NCI-H1436 (cell line): Measurements from ENCODE around the gene LRMDA.
"Not testable (repeated sequence)": the region's sequence is repeated elsewhere in the genome, so short reads cannot be mapped to it uniquely, and the experiment has no call there.

Experiments
- DNase-seq: peaks from one replicate; lab custom pipeline; 2025; lab: John Stamatoyannopoulos, UW

Gene LRMDA

DNA sequence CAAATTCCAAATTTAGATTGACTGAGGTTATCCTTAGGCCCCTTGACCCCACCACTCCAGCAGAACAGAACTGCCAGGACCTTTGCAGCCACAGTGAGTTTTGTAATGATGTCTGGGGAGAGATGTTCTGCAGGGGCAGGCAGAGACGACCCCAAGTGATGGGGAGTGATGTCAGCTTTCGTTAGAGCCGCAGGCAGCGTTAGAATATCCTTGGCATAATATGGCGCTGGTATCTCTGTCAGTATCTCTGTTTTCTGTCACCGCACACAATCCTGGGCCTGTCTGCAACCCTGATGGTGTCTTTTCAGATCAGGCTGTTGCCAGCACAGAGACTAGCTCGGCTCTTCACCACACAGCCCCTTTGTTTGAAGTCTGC is 1122.6 kb downstream of the LRMDA start:
- no peak for DNase-seq

DNA sequence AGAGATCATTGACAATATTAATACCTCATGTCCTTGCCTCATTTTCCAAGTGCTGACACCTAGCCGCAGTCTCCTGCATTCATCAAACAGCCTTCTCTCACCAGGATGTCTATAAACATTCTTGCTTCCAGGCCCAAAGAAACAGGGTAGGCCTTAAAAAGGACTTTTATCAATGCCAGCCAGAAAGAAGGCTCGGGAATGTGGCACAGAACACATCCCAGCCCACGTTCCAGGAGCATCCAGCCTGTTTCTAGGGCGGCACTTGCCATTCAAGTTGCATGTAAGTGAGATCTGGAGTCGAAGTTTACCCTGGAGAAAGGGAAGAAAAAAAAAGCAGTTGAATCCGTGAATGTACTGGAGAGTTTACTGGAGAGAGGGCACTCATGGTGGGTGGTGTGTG is 1123.1 kb downstream of the LRMDA start:
- DNase-seq: no peak

DNA sequence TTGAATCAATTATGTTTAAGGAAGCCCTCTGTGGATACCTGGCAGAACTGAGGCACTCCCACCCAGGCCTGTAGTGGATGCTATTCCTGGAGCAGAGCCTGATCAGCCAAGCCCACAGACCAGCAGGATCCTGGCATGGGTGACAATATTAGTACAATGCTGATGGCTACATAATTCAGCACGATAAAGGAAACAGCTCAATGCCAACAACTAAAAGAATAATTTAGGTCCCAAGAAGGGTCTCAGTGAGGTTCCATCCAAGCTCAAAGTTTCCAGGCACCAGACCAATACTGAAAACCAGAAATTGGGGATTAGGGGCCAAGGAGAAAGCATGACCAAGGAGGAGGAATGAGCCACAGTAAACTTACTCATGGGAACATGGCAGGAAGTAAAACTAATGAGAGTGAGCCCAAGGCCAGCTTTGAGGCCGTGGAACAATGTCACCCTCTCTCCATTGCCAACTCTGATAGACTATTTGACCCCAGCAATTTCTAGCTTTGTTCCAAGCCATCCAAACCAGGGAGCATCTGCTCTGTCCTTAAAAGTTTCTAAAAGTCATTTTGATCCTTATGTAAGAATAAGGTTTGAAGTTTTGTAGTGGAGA is 1123.7 kb downstream of the LRMDA start:
- DNase-seq: no peak

DNA sequence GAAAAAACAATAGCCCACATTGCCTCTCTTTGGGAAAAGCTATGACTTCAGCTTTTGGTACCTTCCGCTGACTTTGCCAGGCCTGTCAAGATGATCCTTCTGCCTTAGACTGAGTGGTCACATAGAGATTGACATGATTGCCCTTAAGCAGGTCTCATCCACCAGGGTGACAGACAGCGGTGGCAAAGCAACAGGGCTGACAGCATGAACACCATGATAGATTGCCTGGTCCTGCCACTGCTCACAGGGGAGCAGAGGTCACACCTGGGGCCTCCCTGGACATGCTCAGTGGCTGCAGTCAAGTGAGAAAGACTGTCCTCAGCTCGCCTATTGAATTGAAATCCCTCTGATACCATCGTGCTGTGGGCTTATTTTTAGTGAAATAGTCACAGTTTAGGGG is 1125.9 kb downstream of the LRMDA start:
- DNase-seq: no peak

DNA sequence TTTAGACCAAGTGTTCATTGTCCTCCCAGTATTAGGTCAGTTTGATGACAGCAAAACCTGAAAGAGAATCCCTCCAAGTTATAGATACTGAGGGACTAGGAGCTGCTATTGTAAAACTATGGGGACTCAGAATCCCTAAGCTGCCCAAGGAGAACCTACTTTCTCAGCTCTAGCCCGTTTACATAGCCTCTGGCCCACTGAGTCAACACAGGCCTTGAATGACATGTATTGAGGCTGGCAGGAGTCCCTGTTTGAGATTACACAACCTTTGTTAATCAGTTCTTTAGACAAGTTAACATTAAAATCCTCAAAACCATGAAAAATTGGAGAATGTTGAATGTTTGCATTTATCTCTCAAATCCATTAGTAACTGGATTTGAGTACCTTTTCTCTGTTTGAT is 1127.2 kb downstream of the LRMDA start:
- DNase-seq: no peak

DNA sequence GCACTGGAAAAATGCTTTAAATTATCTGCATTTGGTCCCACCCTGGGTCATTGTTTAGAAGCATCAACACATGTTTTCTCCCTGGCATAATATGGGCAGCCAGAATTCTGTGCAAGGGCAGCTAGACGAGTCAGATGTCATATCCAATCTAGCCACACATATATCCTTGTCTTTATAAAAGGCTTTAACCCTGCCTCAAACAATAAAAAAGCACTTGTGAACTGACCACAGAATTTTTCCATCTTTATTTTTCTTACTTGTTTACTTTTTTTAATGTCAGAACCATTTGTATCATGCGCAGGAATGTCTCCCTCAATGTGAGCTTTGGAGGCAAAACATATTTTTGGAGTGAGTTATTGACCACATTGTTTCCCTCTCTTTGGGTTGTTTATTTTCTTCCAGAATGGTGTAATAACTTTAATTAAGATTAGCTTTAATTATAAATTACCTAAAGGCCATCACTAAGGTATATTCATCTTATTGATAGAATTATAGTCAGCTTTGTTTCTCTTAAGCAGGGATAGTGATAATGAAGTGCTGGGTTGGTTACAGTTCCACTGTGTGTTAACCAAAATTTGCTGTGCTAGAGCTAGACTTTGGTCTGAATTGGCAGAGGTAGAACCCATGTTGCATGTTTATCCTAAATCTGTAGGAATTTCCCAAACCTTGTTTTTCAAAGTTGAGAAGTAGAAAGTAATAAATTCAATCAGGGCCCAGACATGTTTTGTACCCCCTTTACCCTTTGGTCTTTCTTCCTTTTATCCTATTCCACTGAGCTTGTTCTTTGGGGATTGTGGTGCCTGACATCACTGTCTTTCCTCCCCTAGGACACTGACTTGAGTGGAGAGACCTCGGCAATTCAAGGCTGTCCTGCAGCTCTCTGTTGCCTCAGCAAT is 1127.8 kb downstream of the LRMDA start:
- DNase-seq: no peak

DNA sequence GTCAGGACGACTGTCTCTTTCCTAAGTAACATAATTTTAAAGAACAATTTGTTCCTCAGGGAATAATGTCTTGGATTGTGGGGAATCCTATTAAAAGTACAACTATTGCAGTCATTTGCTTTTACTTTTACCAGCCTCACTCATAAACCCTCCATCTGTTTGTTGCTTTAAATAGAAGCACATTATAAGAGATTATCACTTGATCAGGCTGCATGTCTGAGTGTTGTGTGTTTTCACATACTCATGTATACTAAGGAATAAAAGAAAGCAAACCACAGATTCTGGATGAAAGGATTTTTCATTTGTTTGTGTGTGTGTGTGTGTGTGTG is 1128.4 kb downstream of the LRMDA start:
- no peak for DNase-seq

DNA sequence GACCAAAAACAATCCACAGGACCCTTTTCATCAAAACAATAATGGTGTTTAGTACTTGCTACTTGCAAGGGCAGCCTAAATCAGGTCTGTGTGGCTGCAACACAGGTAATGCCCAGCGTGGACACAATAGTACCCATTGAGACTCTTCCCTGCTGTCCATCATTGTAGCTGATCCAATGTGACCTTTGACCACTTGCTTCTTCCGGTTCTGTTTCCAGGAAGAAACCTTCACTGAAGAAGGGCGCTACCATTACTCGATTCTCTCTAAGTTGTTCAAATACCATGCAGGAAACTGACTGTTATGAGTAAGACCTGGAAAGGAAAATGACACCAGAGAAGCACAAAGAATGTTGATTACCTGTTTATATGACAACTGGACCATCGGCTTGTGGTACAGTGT is 1128.9 kb downstream of the LRMDA start:
- no peak for DNase-seq

DNA sequence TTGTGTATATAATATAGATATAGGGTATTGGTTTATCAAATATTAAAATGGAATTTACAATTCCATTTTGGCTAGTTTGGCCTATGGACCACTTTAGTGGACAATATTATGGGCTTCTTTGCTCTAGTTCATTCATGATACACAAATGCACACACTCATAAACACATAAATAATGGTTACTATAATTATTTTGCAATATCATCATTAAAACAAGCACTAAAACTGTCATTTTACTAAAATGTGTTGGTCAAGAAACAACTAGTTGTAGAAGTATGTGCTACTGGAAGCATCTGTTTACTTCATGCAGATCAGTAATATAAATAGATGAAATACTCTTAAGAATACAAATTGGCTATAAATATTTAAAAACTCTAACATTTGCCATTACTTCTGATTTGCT is 1131.9 kb downstream of the LRMDA start:
- no peak for DNase-seq

DNA sequence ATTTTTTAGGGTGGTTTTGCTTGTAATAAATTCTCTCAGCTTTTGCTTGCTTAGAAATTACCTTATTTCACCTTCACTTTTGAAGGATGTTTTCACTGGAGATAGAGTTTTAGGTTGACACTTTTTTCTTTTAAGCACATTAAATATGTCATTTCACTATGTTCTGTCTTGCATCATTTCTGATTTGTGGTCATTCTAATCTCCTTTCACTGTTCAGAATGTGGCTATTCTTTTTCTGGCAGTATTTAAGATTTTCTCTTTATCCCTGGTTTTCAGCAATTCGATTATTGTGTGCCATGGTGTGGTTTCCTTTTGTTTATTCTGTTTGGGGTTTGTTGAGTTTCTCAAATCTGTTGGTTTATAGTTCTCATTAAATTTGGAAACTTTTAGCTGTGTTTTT is 1140.6 kb downstream of the LRMDA start:
- DNase-seq: no peak

DNA sequence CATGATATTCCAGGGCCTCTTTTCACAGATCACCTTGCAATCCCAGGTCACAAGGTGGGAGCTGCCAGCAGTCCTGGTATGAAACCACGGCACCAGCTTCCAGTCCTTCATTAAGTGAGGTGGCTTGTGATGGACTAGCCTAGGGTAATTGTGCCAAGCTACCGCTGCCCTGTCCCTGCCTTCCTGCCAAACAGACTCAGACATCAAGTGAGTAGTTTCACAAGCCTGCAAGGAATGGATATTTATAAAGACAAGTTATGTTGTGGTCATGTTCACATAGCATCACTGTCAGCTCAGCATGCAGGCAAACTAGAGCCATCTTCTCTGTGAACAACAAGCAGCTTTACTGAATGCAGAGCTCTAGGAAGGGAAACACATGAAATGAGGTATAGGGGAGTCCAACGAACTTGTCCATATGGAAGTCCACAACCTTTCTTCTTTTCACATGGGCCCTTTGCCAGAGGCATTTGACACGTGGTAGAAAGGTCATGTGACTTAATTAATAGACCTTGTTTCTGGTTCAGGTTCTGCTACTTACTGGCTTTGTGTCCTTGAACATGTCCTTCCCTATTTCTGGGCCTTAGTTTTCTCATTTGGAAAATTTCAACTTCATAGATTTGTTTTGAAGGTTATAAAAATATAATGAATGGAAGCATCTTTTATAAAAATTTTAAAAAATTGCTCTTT is 1145.0 kb downstream of the LRMDA start:
- no peak for DNase-seq

DNA sequence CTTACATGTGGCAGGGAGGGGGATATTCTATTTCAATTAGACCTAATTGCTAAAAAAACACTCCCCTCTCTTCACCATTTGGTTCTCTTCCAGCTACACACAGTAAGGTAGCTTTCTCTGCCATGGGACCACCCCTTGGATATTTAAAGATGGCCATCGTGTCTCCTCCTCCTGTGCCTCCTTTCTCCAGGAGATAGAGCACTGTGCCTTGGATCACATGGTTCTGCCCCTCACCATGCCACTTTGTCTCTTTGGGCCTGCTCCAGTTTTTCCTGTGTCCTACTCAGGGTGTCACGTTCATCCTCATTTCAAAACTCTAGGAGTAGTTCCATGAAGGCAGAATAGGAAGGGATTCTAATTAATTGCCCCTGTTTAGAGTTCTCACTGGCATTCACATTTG is 1146.0 kb downstream of the LRMDA start:
- no peak for DNase-seq

DNA sequence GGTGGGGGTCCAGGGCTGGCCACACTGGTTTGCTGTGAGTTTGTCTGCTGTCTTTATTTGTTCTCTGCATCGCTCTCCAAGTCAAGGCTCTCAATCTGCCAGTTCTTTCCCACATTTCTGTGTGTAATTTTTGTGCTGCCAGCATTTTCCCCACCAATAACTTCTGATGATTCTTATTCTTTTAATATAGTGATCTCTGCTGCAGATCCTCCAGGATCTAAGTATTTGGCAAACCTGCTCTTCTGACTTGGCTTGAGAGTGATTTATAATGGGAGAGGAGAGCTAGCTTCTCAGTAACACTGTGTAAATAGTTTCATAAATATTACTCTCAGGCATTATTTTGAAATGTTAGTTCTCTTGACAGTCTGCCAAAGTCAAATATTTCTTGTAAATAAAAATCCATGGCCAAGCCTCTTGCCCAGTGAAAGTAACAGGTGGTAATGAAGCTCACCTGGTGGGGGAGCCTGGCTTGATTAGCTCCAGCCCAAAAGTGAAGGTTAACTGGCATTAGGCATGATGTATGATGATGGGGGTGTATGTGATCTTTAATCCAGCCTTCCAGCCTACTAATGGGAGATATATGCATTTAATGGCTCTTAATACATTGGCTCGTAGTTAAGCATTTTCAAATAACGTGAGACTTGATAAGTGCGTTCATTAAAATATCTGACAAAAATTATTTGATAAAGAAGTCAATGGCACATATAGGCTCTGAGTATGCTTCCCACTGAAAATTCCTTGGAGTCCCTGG is 1150.3 kb downstream of the LRMDA start:
- no peak for DNase-seq

DNA sequence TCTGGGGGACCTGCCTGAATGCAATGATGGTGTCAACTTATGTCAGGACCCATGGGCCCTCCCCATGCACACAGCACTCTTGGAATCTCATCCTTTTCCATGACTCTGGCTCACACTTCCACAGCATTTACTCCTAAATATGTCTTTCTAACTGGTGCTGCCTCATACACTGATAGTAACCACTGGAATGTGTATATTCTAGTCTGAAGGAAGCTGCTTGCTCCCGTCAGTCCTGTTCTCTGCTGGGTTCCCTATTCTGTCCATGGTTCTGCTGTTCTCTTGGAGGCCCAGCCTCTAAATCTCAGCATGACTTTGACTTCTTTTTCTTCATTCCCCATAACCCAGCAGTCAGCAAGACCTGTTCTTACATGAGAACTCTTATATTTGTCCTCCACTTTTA is 1151.1 kb downstream of the LRMDA start:
- no peak for DNase-seq

DNA sequence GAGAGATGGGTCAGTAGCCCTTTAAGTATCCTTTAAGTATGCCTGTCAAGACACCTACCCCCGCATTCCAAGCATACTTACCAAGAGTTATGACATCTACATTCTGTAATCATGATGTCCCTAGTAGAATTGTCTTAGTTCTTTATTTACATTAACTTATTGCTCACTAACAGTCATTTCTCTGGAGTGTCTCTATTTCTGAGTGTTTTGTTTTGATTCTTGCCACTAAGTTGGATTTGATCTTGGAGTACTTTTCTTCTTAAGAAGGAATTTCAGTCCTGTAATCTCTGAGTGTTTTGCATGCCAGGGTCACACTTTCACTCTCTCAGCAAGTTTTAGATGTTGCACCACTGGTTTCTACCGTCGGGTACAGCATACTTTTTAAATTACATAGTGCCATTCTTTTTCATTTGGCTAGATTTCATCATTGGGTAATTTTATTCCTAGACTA is 1152.3 kb downstream of the LRMDA start:
- no peak for DNase-seq

DNA sequence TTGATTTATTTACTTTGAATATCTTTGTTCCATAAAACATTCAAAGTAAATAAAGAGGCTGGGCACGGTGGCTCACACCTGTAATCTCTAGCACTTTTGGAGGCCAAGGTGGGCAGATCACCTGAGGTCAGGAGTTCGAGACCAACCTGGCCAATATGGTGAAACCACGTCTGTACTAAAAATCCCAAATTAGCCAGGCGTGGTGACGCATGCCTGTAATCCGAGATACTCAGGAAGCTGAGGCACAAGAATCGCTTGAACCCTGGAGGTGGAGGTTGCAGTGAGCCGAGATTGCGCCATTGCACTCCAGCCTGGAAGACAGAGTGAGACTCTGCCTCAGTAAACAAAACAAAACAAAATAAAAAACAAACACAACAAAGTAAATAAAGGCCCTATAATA is 1153.0 kb downstream of the LRMDA start:
- DNase-seq: not testable (repeated sequence)
